Measurements from ENCODE around the gene FAM20C.
A peak's percentile ranks its signal among the peaks of the same experiment; 100 is the strongest.

Gene FAM20C

GRCh38 chr7:148932-149790 is 43.2 kb upstream of the FAM20C start:
- peak; percentile 97 for DNase-seq (ENCODE audit: low read depth)
- peak overlapping the region; percentile 63 for H3K4me3 ChIP-seq (ENCODE audit: low read depth, low read length)
- TF ChIP-seq CTCF (IDR thresholded peaks at IDR 0.05; ENCODE audit: control insufficient read depth, extremely low read depth, insufficient read depth): no peak

- DNase-seq (ENCODE audit: low read depth): no peak
- TF ChIP-seq CTCF (IDR thresholded peaks at IDR 0.05; ENCODE audit: control insufficient read depth, extremely low read depth, insufficient read depth): no peak
- H3K4me3 ChIP-seq (ENCODE audit: low read depth, low read length): peak overlapping the region; percentile 63
These were observed 42.4 kb upstream of the FAM20C start for GRCh38 chr7:149791-150636.

- DNase-seq (ENCODE audit: low read depth): no peak
These were observed 41.6 kb upstream of the FAM20C start for GRCh38 chr7:150811-151221.

GRCh38 chr7:151346-152050 is 40.9 kb upstream of the FAM20C start:
- H3K4me3 ChIP-seq (ENCODE audit: low read depth, low read length): no peak overlapping the region
- DNase-seq (ENCODE audit: low read depth): no peak
- no peak for TF ChIP-seq CTCF (IDR thresholded peaks at IDR 0.05; ENCODE audit: control insufficient read depth, extremely low read depth, insufficient read depth)

More at GRCh38 chr7:150811-151221, 41.6 kb upstream of the FAM20C start:
- H3K4me3 ChIP-seq (ENCODE audit: low read depth, low read length): no peak overlapping the region
- TF ChIP-seq CTCF (IDR thresholded peaks at IDR 0.05; ENCODE audit: control insufficient read depth, extremely low read depth, insufficient read depth): no peak

- no peak for TF ChIP-seq CTCF (IDR thresholded peaks at IDR 0.05; ENCODE audit: control insufficient read depth, extremely low read depth, insufficient read depth)
- no peak overlapping the region for H3K4me3 ChIP-seq (ENCODE audit: low read depth, low read length)
- DNase-seq (ENCODE audit: low read depth): no peak
These were observed 39.5 kb upstream of the FAM20C start for GRCh38 chr7:152702-153391.

- H3K4me3 ChIP-seq (ENCODE audit: low read depth, low read length): no peak overlapping the region
- no peak for DNase-seq (ENCODE audit: low read depth)
- TF ChIP-seq CTCF (IDR thresholded peaks at IDR 0.05; ENCODE audit: control insufficient read depth, extremely low read depth, insufficient read depth): no peak
These were observed 38.8 kb upstream of the FAM20C start for GRCh38 chr7:153604-154003.

All from LNCaP clone FGC (cell line).